NCI-H748 (cell line): ENCODE measurements around the gene KLF5.
A peak's percentile ranks its signal among the peaks of the same experiment; 100 is the strongest.

Experiments used
- DNase-seq: peaks from one replicate; lab custom pipeline; 2025; ENCODE audit not compliant: unreplicated experiment; lab: John Stamatoyannopoulos, UW

The KLF5 gene

DNA sequence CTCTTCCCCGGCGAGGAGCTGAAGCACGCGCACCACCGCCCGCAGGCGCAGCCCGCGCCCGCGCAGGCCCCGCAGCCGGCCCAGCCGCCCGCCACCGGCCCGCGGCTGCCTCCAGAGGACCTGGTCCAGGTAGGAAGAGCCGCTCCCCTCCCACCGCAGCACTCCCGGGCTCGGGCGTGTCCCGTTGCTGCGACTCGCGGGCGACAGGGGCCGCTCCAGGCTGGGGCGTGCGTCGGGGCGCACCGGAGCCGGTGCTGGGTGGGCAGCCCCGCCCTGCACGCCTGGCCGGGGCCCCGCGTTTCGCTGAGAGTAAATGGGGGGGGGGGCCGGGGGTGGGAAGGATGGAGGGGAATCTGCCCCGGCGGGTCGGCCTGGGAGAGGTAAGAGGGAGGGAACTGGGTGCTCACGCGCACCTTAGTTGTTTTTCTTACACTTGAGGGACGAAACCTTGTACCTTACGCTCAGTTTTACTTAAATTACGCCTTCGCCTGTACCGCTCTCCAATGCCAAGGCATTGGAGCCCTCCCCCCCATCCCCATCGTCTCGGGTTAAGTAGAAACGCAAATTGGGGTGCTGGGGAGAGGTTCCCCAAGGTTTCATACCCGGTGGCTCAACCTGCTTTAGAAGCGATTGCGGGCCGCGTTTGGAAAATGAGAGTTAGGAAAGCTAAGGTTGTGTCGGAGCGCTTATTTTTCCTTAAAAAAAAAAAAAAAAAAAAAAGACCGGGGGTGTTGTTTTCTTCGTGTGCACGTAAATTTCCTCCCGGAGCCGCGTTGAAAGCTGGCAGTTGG lies 850 bp downstream of the KLF5 start:
- peak; percentile 83 for DNase-seq

DNA sequence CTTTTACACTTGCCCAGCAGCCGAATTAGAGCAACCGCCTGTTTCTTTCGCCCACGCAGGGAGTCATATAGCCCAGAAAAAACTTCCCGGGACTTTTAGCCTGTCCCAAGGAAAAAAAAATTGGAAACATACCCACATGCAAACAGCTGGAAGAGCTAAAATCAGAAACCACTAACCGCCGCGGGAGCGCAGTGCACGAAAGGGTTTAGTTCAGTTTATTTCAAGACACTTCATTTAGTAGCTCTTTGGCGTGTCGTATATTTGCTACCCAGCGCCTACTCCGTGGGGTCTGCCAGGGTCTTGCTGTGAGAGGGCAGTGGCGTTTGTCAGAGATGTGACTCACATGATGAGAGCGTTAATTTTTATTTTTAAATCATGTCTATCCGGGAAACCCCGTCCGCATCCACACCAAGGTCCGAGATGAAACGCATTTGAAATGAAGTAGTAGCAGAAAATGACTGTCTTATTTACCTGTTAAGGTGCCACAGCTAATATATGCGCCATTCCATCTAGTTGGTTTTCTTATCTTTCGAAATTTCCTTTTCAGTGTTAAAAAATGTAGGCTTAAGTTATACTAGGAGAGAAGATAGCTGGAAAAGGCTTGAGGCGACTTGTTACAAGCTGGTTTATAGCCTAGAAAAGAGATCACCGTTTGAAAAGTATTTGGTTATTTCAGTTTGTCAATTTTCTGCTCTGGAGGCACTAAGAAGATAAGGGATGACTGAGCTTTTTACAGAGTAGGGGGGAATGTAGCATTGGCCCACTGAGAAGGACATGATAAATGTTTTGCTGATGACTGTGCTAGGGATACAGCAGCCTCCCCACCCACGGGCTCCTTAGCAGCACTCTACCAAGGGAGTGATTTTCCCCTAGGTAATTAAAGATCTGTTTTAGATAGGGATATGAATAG lies 1.7 kb downstream of the KLF5 start:
- peak; percentile 61 for DNase-seq

DNA sequence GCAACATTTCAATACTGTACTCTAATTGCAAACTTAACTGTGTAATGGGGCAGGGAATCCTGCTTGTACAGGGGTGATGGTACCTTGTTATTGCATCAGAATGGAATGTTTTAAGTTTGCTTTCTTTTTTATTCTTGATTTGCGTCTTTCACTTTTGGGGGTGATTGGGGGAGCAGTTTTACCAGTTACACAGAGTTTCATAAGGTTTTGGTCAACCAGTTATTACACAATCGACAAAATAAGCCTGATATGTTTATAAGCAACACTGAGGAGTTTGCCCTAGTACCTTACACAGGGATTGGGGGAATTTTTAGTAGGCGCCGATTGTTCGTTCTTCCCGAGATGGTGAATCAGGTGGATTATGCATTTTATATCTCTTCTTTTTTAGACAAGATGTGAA lies 2.7 kb downstream of the KLF5 start:
- peak; percentile 23 for DNase-seq

DNA sequence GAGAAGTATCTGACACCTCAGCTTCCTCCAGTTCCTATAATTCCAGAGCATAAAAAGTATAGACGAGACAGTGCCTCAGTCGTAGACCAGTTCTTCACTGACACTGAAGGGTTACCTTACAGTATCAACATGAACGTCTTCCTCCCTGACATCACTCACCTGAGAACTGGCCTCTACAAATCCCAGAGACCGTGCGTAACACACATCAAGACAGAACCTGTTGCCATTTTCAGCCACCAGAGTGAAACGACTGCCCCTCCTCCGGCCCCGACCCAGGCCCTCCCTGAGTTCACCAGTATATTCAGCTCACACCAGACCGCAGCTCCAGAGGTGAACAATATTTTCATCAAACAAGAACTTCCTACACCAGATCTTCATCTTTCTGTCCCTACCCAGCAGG lies 3.1 kb downstream of the KLF5 start:
- DNase-seq, result peak; percentile 42

DNA sequence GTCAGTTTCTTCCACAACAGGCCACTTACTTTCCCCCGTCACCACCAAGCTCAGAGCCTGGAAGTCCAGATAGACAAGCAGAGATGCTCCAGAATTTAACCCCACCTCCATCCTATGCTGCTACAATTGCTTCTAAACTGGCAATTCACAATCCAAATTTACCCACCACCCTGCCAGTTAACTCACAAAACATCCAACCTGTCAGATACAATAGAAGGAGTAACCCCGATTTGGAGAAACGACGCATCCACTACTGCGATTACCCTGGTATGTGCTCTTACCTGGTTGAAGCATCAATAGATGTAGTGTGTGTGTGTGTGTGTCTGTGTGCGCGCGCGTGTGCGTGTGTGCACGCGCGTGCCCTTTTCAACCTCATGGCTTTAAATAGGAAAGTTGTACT lies 3.7 kb downstream of the KLF5 start:
- peak; percentile 22 for DNase-seq

DNA sequence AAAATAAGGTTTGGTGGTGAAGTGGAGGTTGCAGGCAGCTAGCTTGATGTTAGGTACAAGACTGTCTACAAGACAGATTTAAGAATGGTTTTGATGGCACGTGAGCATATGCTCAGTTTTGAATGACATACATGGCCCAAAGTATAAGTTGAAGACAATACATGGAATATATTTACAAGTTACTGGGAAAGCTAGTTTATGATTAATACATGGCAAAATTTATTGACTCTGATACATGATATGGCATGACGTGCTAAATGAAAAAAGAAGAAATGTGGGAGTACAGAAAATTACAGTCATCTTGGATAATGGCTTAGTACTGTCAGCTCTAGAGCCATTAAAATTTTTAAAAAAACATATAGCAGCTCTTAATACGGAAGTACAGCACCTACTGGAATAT lies 4.4 kb downstream of the KLF5 start:
- DNase-seq, result peak; percentile 32

DNA sequence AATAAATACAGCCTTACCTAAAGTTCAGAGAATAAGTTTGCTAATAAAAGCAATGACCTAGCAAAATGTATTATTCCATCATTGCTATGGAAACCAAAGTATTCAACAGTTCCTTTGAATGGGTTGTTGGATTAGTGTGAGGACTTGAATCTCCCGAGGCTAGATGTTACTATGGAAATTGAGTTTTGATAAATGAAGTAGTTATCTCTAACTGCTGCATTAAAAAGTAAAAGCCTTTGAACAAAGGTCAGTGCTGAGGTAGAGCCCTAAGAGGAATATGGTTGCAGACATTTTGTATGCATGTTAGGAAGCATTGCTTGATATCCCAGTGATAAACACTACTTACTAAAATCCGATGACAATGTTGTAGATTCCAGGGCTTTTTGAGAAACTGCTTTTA lies 6.2 kb downstream of the KLF5 start:
- peak; percentile 69 for DNase-seq

DNA sequence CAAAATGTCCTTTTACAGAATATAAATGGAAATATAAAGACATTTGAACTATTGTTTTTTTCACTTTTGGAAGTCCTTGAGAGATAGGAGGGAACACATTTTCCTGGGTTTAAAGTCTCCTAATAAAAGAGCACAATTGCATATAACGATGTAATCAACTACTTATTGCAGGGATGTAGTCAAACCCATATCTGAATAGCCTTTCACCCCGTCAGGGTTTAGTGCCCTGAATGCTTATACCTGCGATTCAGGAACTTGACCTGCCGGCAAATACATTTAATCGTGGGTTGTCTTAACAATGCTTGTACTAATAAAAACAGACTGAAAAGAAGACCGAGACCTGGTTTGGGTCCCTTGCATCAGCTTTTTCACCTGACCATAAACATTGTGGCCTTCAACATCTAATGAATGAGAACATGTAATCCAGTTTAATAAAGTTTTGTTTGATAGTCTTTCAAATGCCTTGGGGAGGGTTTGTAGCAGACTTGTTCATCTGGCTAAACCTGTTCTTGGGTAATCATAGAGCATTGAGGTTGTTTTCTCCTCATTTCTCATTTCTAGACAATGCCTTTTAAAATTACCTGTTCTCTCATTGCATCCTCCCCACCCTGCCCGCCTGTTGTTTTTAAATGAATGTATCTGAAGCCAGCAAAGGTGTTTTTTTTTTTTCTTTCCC lies 7.0 kb downstream of the KLF5 start:
- DNase-seq, result peak; percentile 99

DNA sequence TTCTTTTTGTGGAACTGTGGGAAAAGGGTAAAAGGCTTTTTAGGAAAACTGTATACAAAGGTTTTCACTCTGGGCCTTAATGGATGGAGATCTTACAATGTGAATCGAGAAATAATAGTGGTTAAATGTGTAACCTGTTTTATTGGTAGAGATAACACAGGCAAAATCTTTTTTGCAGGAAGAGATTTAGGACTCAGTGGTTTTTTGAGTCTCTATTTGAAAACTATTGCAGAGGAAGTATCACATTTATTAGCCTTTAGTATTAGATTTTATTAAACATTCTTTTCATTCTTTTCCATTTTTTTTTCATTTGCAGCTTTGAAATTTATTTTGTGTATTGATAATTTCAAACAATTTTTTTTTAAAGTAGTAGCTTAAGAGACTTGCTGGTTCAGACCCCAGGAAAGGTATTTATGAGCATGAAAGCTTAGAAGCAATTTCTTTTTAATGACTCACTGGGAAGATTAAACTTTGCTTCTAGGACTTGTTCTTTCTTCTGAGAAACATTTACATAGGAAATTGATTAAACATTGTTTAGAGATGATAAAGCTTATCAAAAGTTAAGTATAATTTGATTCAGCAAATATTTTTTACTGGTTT lies 10.5 kb downstream of the KLF5 start:
- no peak for DNase-seq

DNA sequence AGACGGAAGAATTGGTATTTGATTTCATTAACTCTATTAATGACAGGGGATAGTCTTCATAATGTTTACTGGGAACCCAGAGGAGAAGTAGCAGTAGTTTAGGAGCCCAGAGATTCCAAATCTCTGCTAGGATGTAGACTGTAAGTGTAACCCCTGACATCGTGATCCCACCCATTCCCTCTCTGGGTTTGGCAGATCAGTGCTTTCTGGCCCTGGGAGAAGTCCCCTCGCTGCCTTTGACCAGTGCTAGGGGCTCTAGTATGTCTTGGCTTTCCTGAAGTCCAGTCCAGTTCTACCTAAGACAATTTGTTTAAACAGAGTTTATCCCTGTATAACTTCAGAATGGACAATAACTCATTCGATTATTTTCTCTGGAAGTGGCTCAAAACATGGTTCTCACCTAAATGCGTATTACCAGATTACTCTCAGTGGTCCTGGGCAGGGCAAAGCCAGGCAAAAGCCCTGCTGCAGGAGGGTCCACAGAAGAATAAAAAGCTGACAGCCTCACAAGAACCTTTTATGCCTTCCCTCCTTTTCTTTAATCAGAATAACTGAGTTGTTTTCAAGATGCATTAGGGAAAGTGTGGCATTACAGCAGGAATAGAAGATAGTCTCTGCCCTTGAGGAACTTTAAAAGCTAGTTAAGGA lies 11.8 kb downstream of the KLF5 start:
- DNase-seq, result no peak

DNA sequence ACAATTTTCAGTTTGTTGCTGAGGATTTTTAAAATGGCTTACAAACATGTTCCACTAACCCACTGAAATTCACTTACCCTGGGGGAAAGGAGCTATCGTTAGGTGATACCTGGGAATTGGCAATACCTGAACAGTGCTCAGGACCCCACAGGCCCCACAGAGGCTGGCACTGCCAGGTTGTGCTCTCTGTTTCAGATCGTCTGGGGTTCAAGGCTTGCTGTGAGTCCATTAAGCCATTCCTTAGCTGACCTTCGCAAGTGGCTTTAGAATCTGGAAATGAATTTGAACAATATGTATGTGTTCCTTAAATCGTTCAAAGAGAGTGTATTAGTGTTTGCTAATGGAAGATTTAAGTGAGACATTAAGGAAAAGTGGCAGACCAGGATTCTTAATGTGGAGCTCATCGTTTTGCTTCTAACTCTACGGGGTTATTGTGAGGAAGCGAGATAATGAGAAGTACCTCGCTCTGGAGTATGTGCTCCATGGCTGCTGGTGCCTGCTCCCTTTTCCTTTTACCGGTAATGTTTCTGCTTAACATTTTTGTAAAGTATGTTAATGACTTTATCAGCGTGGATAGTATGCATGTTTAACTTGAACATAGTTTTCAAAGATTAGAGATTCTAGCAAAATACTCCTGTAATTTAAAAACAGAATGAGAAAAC lies 13.6 kb downstream of the KLF5 start:
- DNase-seq, result no peak

DNA sequence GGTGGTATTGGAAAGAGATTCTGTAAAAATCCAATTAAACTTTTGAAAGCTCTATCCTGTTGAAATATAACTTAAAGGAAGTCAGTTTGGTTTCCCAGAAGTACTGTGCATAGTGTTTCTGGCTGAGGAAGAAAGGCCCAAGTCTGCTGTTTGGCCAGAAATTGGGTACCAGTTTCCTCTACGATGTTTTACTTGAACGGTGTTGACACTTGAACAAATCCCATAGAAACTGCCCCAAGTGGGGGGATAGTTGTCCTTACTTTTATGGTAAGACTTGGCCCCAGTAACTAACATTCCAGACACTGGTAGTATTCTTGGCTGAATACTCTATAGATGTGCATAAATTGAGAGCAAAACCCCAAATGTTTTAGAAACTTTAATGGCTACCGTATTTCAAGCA lies 14.2 kb downstream of the KLF5 start:
- no peak for DNase-seq

DNA sequence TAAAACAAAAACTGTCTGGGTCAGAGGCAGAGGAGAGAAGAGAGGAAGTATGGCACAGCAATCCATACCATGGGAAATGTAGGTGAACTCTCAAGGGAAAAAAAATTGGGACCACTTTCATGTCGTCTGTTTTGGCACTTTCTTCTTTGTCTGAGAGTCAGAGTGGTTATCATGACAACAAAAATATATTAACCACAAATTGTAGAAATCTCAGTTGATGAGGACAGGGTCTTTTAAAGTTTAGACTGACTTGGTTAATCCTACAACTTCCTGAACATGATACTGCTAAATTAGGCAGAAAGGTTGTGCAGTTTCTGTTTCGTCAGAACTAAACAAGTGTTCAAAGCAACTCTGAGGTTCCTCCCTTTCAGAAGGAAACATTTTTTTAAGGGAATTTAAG lies 15.2 kb downstream of the KLF5 start:
- DNase-seq, result no peak

DNA sequence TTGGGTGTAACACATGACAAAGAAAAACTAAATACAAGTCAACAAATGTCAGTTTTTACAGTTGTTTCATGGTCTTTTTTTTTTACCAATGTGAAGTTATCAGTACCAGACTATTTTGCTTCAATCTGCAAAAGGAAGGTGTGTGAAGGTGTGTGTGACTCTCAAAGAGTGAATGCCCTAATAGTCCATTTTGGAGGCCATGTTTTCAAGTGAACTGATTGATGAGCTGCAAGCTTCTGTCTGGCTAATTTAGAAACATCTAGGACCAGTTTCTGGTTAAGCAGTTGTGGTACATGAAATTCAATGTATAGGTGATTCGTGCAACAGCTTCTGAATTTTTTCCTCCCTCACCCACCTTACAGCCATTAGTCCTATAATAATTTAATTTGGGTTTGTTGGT lies 16.1 kb downstream of the KLF5 start:
- no peak for DNase-seq

DNA sequence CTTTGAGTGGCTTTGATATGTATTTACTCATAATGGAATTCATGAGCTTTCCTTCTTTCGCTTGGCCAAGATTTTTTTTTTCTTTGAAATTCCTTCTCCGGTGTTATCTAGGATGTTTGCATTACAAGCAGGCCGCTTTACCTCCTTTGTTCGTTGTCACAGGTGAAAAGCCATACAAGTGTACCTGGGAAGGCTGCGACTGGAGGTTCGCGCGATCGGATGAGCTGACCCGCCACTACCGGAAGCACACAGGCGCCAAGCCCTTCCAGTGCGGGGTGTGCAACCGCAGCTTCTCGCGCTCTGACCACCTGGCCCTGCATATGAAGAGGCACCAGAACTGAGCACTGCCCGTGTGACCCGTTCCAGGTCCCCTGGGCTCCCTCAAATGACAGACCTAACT lies 16.7 kb downstream of the KLF5 start:
- DNase-seq, result no peak

DNA sequence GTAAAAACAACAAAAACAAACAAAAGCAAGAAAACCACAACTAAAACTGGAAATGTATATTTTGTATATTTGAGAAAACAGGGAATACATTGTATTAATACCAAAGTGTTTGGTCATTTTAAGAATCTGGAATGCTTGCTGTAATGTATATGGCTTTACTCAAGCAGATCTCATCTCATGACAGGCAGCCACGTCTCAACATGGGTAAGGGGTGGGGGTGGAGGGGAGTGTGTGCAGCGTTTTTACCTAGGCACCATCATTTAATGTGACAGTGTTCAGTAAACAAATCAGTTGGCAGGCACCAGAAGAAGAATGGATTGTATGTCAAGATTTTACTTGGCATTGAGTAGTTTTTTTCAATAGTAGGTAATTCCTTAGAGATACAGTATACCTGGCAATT lies 17.1 kb downstream of the KLF5 start:
- no peak for DNase-seq

DNA sequence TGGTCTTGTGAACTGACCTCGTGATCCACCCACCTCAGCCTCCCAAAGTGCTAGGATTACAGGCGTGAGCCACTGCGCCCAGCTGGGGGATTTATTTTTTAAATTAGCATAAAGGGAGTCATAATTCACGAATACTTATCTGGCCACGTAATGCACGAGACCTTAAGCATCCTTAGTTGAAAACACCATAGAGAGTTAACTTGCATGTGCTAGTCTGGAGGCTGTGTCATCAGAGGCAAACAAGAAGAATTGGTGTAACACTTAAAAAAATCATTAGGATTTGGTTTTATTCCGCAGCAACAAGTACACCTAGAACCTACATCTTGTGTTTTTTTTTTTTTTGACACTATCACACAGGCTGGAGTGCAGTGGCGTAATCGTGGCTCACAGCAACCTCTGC lies 19.1 kb downstream of the KLF5 start:
- DNase-seq, result no peak

DNA sequence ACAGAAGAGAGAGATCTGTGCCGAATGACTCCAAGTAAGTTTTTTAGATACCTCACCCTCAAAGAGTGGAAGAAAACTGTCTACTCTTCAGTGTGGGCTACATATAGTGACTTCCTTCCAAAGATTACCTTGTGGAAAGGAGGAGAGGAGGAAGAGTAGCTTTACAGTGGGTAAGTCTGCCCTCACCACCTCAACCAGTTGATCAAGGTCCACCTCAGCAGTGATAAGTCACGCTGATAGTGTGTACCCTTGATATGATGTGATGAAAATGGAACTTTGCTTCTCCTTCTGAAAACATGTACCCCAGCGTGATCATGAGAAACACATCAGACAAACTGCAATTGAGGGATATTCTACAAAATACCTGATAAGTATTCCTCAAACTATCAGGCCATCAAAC lies 20.6 kb downstream of the KLF5 start:
- DNase-seq, result no peak

DNA sequence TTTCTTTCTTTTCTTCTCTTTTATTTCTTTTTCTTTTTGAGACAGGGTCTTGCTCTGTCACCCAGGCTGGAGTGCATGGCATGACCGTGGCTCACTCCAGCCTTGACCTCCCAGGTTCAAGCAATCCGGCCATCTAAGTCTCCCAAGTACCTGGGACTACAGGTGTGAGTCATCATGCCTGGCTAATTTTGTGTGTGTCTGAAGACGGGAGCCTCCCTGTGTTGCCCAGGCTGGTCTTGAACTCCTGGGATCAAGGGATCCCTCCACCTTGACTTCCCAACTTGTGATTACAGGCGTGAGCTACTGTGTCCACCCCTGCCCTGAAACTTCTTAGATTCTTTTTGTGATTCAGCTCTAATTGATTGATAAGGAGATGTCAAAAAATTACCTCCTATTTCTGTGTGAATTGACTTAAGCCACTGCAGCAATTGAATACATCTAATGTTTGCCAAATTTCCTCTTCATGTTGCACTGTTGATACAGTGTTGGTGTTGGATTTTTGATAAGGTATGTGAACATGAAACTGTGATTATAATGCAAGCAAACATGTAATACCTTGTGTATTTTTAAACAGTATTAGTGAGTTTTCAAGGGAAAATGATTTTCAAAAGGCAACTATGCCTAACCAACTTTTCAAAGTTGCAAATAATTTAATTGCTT lies 22.6 kb downstream of the KLF5 start:
- no peak for DNase-seq

DNA sequence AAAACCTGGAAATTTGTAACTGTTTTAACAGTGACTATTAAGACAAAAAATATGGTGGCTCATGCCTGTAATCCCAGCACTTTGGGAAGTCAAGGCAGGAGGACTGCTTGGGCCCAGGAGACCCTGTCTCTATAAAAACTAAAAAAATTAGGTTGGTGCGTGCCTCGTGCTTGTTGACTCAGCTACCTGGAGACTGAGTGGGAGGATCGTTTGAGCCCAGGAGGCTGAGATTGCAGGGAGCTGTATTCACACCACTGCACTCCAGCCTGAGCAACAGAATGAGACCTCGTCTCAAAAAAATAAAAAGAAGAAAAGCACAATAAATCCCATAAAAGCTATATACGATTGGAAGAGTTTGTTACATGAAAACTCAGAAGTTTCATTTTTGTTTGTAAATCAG lies 23.7 kb downstream of the KLF5 start:
- DNase-seq, result peak; percentile 53
